ENCODE data around the gene ZIM2. TPM values are rescaled to one million over a fixed set of nuclear protein-coding genes. Genes with fewer than 3 reads are reported as not detected.

ZIM2 gene
- not detected in 2 replicates for total RNA-seq
- total RNA-seq (2013): 0.30 TPM
- not detected in 2 replicates for polyA plus RNA-seq
- polyA minus RNA-seq: not detected in 2 replicates

DNA sequence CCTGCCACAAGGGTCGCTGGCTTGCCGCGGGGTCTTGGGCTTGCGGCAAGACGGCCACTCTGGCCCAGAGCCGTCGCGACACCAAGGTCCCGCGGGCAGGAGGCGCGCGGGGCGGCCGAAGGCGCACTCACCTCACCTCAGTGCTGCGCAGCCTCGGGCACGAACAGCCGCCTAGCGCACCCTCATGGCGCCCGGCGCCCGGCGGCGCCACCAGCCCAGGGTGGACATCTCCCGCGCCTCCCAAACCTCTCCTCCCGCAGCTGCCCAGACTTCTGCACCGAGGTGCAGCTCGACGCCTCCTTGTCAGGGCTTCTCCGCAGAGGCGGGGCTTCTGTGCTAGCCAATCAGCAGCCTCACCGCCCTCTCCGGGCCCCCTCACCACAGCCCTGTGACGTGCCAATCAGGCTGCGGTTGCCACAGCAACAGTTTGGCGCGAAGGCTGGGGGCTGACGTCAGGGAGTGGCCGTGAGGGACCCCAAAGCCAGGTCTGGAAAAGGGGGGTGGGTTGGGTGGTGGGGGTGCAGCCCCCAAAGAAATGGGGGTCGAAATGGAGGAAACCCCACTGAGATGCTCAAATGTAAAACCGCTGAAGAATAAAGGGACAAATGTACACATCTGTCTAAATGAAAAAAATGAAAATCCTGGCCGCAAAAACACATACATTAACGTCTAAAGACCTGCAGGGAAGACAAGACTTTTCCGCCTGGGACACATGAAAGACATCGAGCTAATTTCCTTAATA is at the start of gene ZIM2, which contains the start of gene PEG3:
Gene ZIM2, minus strand, starts transcription at position 276 of the 742 bp plus-strand sequence. CDS start 16,449 bp downstream, outside the sequence.
Gene PEG3, minus strand, starts transcription at position 276 of the 742 bp plus-strand sequence. CDS start 16,071 bp downstream, outside the sequence.
- POLR2A ChIA-PET: no interaction called here

More for the DNA sequence above, at the start of gene ZIM2, which contains the start of gene PEG3:
- peaks cover 0 to 10% of the 10 kb centered on the region in 2 donors for H3K4me1 ChIP-seq (ENCODE audit: control insufficient read depth in 2 of 2, insufficient read depth in 2 of 2, low read length in 2 of 2)
- H3K4me2 ChIP-seq (replicated peaks; ENCODE audit: low read depth, low read length, poor library complexity, severe bottlenecking): no peak within 1 kb of the TSS
- WGBS (ENCODE audit: insufficient coverage): 39% methylated on average over 46 of the region's 49 CpGs
- peaks cover 13% of the 10 kb centered on the region for H3K27me3 Mint-ChIP-seq
- intact Hi-C loops (cut with micrococcal nuclease): no loop called here
- no peak within 1 kb of the TSS for H3K4me3 Mint-ChIP-seq
- H3K9me3 Mint-ChIP-seq (ENCODE audit: insufficient read depth): peaks cover 9% of the 10 kb centered on the region
- CTCF ChIA-PET: no interaction called here
- H3K27me3 ChIP-seq (replicated peaks in 1 of 4; ENCODE audit: control extremely low read depth in 1 of 4, control insufficient read depth in 3 of 4, insufficient read depth in 4 of 4, low read length in 3 of 4): peaks cover 0 to 37% (median 6%) of the 10 kb centered on the region in 4 experiments
- no peak within 1 kb of the TSS for H3K9ac ChIP-seq (ENCODE audit: low read length)
- H3K79me2 ChIP-seq (ENCODE audit: control insufficient read depth, insufficient read depth, low read length): no peaks in the 10 kb centered on the region
- H3K4me3 ChIP-seq (ENCODE audit: control extremely low read depth in 1 of 5, extremely low read depth in 1 of 5, insufficient read depth in 1 of 5, low read depth in 2 of 5, low read length in 4 of 5): no peak within 1 kb of the TSS
- H3K27ac Mint-ChIP-seq: no peak within 1 kb of the TSS
- no peak within 1 kb of the TSS for H2AFZ ChIP-seq (ENCODE audit: insufficient read depth, low read depth, low read length, poor library complexity, severe bottlenecking)
- peaks cover 0 to 44% (median 17%) of the 10 kb centered on the region in 3 donors for H3K9me3 ChIP-seq (ENCODE audit: control extremely low read depth in 1 of 3, control insufficient read depth in 2 of 3, insufficient read depth in 1 of 3, low read length in 2 of 3)
- ATAC-seq (ENCODE audit: low read depth) (no peak), DNase-seq (no peak)
- H3K4me1 Mint-ChIP-seq: no peaks in the 10 kb centered on the region
- no peaks in the 10 kb centered on the region for H3K36me3 ChIP-seq (replicated peaks in 1 of 2; ENCODE audit: control extremely low read depth in 1 of 2, control insufficient read depth in 1 of 2, extremely low read depth in 1 of 2, insufficient read depth in 2 of 2, low read length in 1 of 2)
- no peak for TF ChIP-seq EZH2 (IDR thresholded peaks at IDR 0.05; ENCODE audit: borderline replicate concordance, insufficient read depth, low read depth, low read length, poor library complexity, severe bottlenecking)
- TF ChIP-seq, protein P1, sequence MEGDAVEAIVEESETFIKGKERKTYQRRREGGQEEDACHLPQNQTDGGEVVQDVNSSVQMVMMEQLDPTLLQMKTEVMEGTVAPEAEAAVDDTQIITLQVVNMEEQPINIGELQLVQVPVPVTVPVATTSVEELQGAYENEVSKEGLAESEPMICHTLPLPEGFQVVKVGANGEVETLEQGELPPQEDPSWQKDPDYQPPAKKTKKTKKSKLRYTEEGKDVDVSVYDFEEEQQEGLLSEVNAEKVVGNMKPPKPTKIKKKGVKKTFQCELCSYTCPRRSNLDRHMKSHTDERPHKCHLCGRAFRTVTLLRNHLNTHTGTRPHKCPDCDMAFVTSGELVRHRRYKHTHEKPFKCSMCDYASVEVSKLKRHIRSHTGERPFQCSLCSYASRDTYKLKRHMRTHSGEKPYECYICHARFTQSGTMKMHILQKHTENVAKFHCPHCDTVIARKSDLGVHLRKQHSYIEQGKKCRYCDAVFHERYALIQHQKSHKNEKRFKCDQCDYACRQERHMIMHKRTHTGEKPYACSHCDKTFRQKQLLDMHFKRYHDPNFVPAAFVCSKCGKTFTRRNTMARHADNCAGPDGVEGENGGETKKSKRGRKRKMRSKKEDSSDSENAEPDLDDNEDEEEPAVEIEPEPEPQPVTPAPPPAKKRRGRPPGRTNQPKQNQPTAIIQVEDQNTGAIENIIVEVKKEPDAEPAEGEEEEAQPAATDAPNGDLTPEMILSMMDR (IDR thresholded peaks at IDR 0.05): no peak
- H4K20me1 ChIP-seq (ENCODE audit: control insufficient read depth, insufficient read depth, low read length, poor library complexity, severe bottlenecking): no peaks in the 10 kb centered on the region
- no peak within 1 kb of the TSS for H3K27ac ChIP-seq (ENCODE audit: low read length in 2 of 2)
